Uterus (tissue), 4 donors: ENCODE data around the gene PTPN12. TPM values are rescaled to one million over a fixed set of nuclear protein-coding genes. Genes with fewer than 3 reads are reported as not detected.
"Not testable (repeated sequence)": the region's sequence is repeated elsewhere in the genome, so short reads cannot be mapped to it uniquely, and the experiment has no call there.

Source experiments
- DNase-seq, 2 donors: peaks; one replicate each; pipeline ENCODE4 v3.0.0-alpha.2; 2019 to 2020
- H3K27ac ChIP-seq, 2 donors: fragments of 200-600 bp; sonication (generic); 1 replicate in 1 of 2; 2 replicates in 1 of 2; pipeline ENCODE4 v1.5.1; 2016 to 2018
- H3K27me3 ChIP-seq, 2 donors: fragments of 200-600 bp; sonication (generic); one replicate each; pipeline ENCODE4 v1.5.1; 2018 to 2019; ENCODE audit warnings: control low read depth in 1 of 2
- H3K36me3 ChIP-seq, 2 donors: fragments of 200-600 bp; sonication (generic); one replicate each; pipeline ENCODE4 v1.5.1; 2019; ENCODE audit warnings: control low read depth in 1 of 2
- H3K4me1 ChIP-seq, 2 donors: fragments of 200-600 bp; sonication (generic); one replicate each; pipeline ENCODE4 v1.5.1; 2018 to 2019; ENCODE audit warnings: control low read depth in 1 of 2
- H3K4me3 ChIP-seq, 2 donors: fragments of 200-600 bp; sonication (generic); 1 replicate in 1 of 2; 2 replicates in 1 of 2; pipeline ENCODE4 v1.5.1; 2018 to 2019; ENCODE audit warnings: mild to moderate bottlenecking in 1 of 2
- H3K9me3 ChIP-seq, 2 donors: fragments of 200-600 bp; sonication (generic); one replicate each; pipeline ENCODE4 v1.5.1; 2019; ENCODE audit warnings: control low read depth in 1 of 2
- POLR2A ChIP-seq, 2 donors: fragments of 450-650 bp; IDR thresholded peaks; one replicate each; pipeline ENCODE4 v1.6.1; 2016; ENCODE audit warnings: antibody characterized with exemption in 2 of 2, mild to moderate bottlenecking in 1 of 2, moderate library complexity in 1 of 2
- intact Hi-C: fragments of 100-400 bp; cut with DNase I; formaldehyde crosslinking; loops from one replicate; pipeline ENCODE4 v1.15.1; 2023; ENCODE audit warnings: low total_unique reads
- total RNA-seq, 4 donors: library from RNA; depleted of rRNA in 3 of 4; stranded (reverse); fragments of >200 nt in 3 of 4; gene quantifications; one replicate each; pipeline versions ENCODE4 v1.1.0 to v1.2.4, GENCODE V29; 2014 to 2023
- TF ChIP-seq, protein P1 (sequence below), 4 experiments: fragments of 200-600 bp in 2 of 4; fragments of 450-650 bp in 2 of 4; sonication (generic) in 2 of 4; IDR thresholded peaks; one replicate each; pipeline ENCODE4 v1.5.1; 2016 to 2019; ENCODE audit warnings: antibody characterized with exemption in 4 of 4, mild to moderate bottlenecking in 2 of 4, moderate library complexity in 1 of 4
- donor health status: DM: yes; HTN: yes; CAD: no.

Gene PTPN12
- total RNA-seq, 4 donors from 2014 or later, result 52.0 to 123 (median 96.5) TPM

DNA sequence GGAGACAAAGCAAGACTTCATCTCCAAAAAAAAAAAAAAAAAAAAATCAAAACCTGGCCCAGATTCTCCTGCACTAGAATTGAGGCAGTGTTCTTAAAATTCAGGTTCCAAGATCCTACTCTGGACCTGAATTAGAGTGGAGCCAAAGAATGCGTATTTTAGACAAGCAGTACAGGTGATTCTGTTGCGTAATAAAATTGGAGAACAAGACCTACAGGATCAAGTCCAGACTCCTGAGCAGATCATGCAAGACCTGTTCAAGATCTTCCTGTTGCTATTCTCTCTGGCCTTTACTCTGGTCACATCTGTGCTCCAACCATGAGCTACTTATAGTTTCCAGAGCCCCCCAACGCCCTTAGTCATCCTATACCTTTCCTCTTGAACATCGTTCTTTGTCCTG lies 107.7 kb downstream of the PTPN12 start:
- Histone ChIP-seq H3K36me3 (no peaks in the 10 kb centered on the region), H3K4me3 (no peak overlapping the region), H3K9me3 (no peaks in the 10 kb centered on the region), H3K4me1 (no peaks in the 10 kb centered on the region), H3K27me3 (no peaks in the 10 kb centered on the region), H3K27ac (no peak overlapping the region)
- intact Hi-C loops, result no loop called here
- no peak for DNase-seq
- TF ChIP-seq, protein P1, sequence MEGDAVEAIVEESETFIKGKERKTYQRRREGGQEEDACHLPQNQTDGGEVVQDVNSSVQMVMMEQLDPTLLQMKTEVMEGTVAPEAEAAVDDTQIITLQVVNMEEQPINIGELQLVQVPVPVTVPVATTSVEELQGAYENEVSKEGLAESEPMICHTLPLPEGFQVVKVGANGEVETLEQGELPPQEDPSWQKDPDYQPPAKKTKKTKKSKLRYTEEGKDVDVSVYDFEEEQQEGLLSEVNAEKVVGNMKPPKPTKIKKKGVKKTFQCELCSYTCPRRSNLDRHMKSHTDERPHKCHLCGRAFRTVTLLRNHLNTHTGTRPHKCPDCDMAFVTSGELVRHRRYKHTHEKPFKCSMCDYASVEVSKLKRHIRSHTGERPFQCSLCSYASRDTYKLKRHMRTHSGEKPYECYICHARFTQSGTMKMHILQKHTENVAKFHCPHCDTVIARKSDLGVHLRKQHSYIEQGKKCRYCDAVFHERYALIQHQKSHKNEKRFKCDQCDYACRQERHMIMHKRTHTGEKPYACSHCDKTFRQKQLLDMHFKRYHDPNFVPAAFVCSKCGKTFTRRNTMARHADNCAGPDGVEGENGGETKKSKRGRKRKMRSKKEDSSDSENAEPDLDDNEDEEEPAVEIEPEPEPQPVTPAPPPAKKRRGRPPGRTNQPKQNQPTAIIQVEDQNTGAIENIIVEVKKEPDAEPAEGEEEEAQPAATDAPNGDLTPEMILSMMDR (IDR thresholded peaks at IDR 0.05), result no peak
- TF ChIP-seq POLR2A (IDR thresholded peaks at IDR 0.05), result no peak

DNA sequence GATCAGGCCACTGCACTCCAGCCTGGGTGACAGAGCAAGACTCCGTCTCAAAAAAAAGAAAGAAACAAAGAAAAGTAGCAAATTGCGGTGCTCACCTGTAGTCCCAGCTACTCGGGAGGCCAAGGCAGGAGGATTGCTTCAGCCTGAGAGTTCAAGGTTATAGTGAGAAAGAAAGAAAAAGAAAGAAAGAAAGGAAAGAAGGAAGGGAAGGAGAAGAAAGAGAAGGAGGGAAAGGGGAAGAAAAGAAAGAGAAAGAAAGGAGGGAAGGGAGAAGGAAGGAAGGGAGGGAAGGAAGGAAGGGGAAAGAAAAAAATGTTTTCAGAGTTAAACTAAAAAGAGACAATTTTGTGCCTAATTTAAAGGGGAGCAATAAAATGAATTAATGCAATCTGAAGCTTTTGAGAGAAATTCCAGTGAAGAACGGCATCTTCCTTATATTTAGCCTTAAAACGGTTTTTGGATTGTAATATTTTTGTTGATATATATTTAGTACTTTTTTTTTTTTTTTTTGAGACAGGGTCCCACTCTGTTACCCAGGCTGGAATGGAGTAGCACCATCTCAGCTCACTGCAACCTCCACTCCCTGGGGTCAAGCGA lies 111.7 kb downstream of the PTPN12 start:
- Histone ChIP-seq H3K27me3 (no peaks in the 10 kb centered on the region), H3K27ac (no peak overlapping the region)
- intact Hi-C loops, result no loop called here

DNA sequence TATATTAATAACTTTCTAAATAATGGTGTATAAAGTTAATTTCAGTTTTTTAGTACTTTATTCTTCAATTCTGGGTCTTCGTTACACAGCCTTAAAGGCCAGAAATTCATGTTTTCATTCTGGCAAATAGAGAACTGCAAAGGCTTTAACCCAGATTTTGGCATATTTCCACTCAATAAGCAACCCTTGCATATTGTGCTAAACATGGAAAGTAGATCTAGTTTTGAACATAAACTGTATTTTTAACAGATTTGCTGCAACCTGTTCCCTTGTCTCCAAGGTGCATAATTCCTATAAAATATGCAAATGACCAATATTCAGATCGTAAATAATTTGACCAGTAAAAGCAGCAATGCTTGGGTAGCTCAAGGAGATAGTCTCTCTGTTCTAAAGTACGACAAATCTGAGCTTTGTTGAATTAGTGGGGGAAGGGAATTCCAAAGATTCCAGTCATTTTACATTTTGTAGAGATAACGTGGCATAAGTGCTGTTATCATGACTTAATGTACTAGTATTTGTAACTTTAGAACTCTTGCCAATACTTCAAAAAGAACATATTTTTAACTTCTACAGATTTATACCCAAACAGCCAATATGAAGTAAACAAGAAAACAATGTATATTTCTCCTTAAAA lies 112.7 kb downstream of the PTPN12 start:
- Histone ChIP-seq H3K36me3 (no peaks in the 10 kb centered on the region), H3K27me3 (no peaks in the 10 kb centered on the region), H3K4me3 (no peak overlapping the region), H3K4me1 (no peaks in the 10 kb centered on the region), H3K27ac (no peak overlapping the region), H3K9me3 (no peaks in the 10 kb centered on the region)
- DNase-seq, result no peak
- intact Hi-C loops, result loop anchor here (5.0 kb wide), 1 partner anchor 107 kb away; no protein-coding TSS in a partner anchor
- TF ChIP-seq, protein P1 (IDR thresholded peaks at IDR 0.05), result no peak
- no peak for TF ChIP-seq POLR2A (IDR thresholded peaks at IDR 0.05)

More for the DNA sequence above, 111.7 kb downstream of the PTPN12 start:
- Histone ChIP-seq H3K4me1 (no peaks in the 10 kb centered on the region), H3K9me3 (no peaks in the 10 kb centered on the region), H3K36me3 (no peaks in the 10 kb centered on the region), H3K4me3 (no peak overlapping the region)
- no peak for DNase-seq
- TF ChIP-seq, protein P1 (IDR thresholded peaks at IDR 0.05), result no peak
- TF ChIP-seq POLR2A (IDR thresholded peaks at IDR 0.05), result no peak

DNA sequence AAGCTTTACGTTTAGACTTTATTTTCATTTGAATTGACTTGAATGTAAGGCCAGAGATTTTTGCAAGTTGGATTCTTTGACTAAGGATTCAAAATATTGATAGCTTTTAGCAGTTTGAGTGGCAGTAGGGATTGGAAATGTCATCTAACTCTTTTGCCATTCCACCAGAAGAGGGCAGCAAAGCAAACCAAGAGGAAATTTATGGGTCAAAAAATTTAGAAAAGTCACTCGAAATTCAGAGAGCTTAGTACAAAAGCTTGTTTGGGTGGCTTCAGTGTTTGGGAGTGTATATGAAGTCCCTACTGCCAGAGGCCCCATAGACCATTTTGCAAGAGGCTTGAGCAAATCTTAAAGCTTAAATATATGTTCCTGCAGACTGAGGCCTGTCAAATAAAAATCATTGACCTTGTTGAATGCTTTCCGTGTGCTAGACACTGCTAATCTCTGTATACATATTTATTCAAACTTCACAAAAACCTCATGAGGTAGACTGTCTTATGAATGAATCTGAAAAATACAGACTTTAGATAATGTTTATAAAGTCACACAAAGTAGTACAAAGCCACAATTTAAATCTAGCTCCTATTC lies 114.6 kb downstream of the PTPN12 start:
- intact Hi-C loops, result loop anchor here (5.0 kb wide), 1 partner anchor 106 kb away; no protein-coding TSS in a partner anchor
- Histone ChIP-seq H3K27me3 (no peaks in the 10 kb centered on the region), H3K36me3 (no peaks in the 10 kb centered on the region), H3K4me3 (no peak overlapping the region), H3K4me1 (no peaks in the 10 kb centered on the region), H3K27ac (no peak overlapping the region), H3K9me3 (no peaks in the 10 kb centered on the region)
- TF ChIP-seq, protein P1 (IDR thresholded peaks at IDR 0.05), result peak; percentile 61 to 73 (median 70)
- no peak for TF ChIP-seq POLR2A (IDR thresholded peaks at IDR 0.05)
- peak in 1 of 2 donors; percentile 25 for DNase-seq

DNA sequence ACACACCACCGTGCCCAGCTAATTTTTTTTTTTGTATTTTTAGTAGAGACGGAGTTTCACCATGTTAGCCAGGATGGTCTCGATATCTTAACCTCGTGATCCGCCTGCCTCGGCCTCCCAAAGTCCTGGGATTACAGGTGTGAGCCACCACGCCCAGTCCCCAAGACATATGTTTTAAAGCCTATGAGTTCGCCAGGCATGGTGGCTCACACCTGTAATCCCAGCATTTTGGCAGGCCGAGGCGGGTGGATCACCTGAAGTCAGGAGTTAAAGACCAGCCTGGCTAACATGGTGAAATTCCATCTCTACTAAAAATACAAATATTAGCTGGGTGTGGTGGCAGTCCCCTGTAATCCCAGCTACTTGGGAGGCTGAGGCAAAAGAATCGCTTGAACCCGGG lies 115.7 kb downstream of the PTPN12 start:
- not testable (repeated sequence) for H3K27me3 ChIP-seq, H3K4me3 ChIP-seq
- intact Hi-C loops, result loop anchor here (5.0 kb wide), 1 partner anchor 104 kb away; no protein-coding TSS in a partner anchor

More for the DNA sequence above, 115.7 kb downstream of the PTPN12 start:
- not testable (repeated sequence) for H3K27ac ChIP-seq, H3K9me3 ChIP-seq, DNase-seq, H3K4me1 ChIP-seq, H3K36me3 ChIP-seq
